SK-N-SH treated with all-trans-retinoic acid at 6 μM for 48 hours (cell line): ENCODE measurements around the gene EEF1AKMT4.

Experiments
- ATAC-seq: fragments of 200-7000 bp; cut with Tn5 transposase; 3 replicates; pipeline ENCODE4 v1.9.1; 2020; ENCODE audit warnings: mild to moderate bottlenecking, moderate library complexity
- ARNTL ChIP-seq: fragments of 450-650 bp; formaldehyde crosslinking; IDR thresholded peaks from 2 replicates; pipeline ENCODE4 v1.5.0; 2020; ENCODE audit warnings: low read depth, mild to moderate bottlenecking, moderate library complexity, borderline replicate concordance
- BACH2 ChIP-seq: fragments of 250-450 bp; sonication (Bioruptor Pico); IDR thresholded peaks from 2 replicates; pipeline ENCODE4 v1.9.0; 2021; ENCODE audit warnings: mild to moderate bottlenecking, borderline replicate concordance
- CSDC2 ChIP-seq: fragments of 250-450 bp; sonication (Bioruptor Pico); IDR thresholded peaks from 2 replicates; pipeline ENCODE4 v1.5.0; 2020; ENCODE audit warnings: mild to moderate bottlenecking, moderate library complexity
- CSRNP3 ChIP-seq: fragments of 250-450 bp; sonication (Bioruptor Pico); IDR thresholded peaks from 2 replicates; pipeline ENCODE4 v1.5.1; 2021; ENCODE audit warnings: mild to moderate bottlenecking, moderate library complexity
- ESRRG ChIP-seq: fragments of 250-450 bp; sonication (Bioruptor Pico); IDR thresholded peaks from 2 replicates; pipeline ENCODE4 v1.6.1; 2021; ENCODE audit warnings: mild to moderate bottlenecking
- GLIS3 ChIP-seq: fragments of 250-450 bp; sonication (Bioruptor Pico); IDR thresholded peaks from 2 replicates; pipeline ENCODE4 v1.5.0; 2020; ENCODE audit warnings: mild to moderate bottlenecking, moderate library complexity
- ISL1 ChIP-seq: fragments of 250-450 bp; sonication (Bioruptor Pico); IDR thresholded peaks from 2 replicates; pipeline ENCODE4 v2.1.2; 2022; ENCODE audit warnings: mild to moderate bottlenecking, moderate library complexity
- OSR1 ChIP-seq: fragments of 250-450 bp; sonication (Bioruptor Pico); IDR thresholded peaks from 2 replicates; pipeline ENCODE4 v1.8.0; 2022; ENCODE audit warnings: moderate library complexity, mild to moderate bottlenecking, inconsistent platforms
- PATZ1 ChIP-seq: fragments of 250-450 bp; sonication (Bioruptor Pico); IDR thresholded peaks from 2 replicates; pipeline ENCODE4 v1.8.0; 2020; ENCODE audit warnings: mild to moderate bottlenecking, moderate library complexity, borderline replicate concordance
- POU6F1 ChIP-seq: fragments of 250-450 bp; sonication (Bioruptor Pico); IDR thresholded peaks from 2 replicates; pipeline ENCODE4 v1.8.0; 2021; ENCODE audit warnings: low read depth, mild to moderate bottlenecking, moderate library complexity, borderline replicate concordance
- RARB ChIP-seq: fragments of 250-450 bp; sonication (Bioruptor Pico); IDR thresholded peaks from 2 replicates; pipeline ENCODE4 v1.8.0; 2021; ENCODE audit warnings: mild to moderate bottlenecking, moderate library complexity
- SNAI2 ChIP-seq: fragments of 250-450 bp; sonication (Bioruptor Pico); IDR thresholded peaks from 2 replicates; pipeline ENCODE4 v1.5.0; 2020; ENCODE audit warnings: mild to moderate bottlenecking, moderate library complexity
- TCF4 ChIP-seq: fragments of 250-450 bp; sonication (Bioruptor Pico); IDR thresholded peaks from 2 replicates; pipeline ENCODE4 v1.8.0; 2021; ENCODE audit warnings: mild to moderate bottlenecking, moderate library complexity, borderline replicate concordance
- TOX ChIP-seq: fragments of 250-450 bp; sonication (Bioruptor Pico); IDR thresholded peaks from 2 replicates; pipeline ENCODE4 v1.8.0; 2021; ENCODE audit warnings: mild to moderate bottlenecking, moderate library complexity, borderline replicate concordance
- TSHZ2 ChIP-seq: fragments of 250-450 bp; sonication (Bioruptor Pico); IDR thresholded peaks from 2 replicates; pipeline ENCODE4 v1.5.0; 2020; ENCODE audit warnings: mild to moderate bottlenecking, moderate library complexity
- ZC3H10 ChIP-seq: fragments of 250-450 bp; sonication (Bioruptor Pico); IDR thresholded peaks from 2 replicates; pipeline ENCODE4 v1.5.1; 2021; ENCODE audit warnings: mild to moderate bottlenecking, moderate library complexity
- ZFP3 ChIP-seq: fragments of 250-450 bp; sonication (Bioruptor Pico); IDR thresholded peaks from 2 replicates; pipeline ENCODE4 v1.5.0; 2020; ENCODE audit warnings: mild to moderate bottlenecking, moderate library complexity
- ZFP30 ChIP-seq: fragments of 450-650 bp; formaldehyde crosslinking; IDR thresholded peaks from 2 replicates; pipeline ENCODE4 v1.5.0; 2022; ENCODE audit warnings: mild to moderate bottlenecking, moderate library complexity
- ZNF565 ChIP-seq: fragments of 450-650 bp; formaldehyde crosslinking; conservative IDR thresholded peaks from 2 replicates; pipeline ENCODE4 v1.5.0; 2020; ENCODE audit warnings: low read depth, mild to moderate bottlenecking, moderate library complexity
- ZNF70 ChIP-seq: fragments of 450-650 bp; formaldehyde crosslinking; IDR thresholded peaks from 2 replicates; pipeline ENCODE4 v1.5.0; 2020; ENCODE audit warnings: mild to moderate bottlenecking, moderate library complexity
- ZNF8 ChIP-seq: fragments of 450-650 bp; formaldehyde crosslinking; IDR thresholded peaks from 2 replicates; pipeline ENCODE4 v1.5.0; 2020; ENCODE audit warnings: mild to moderate bottlenecking, moderate library complexity
- TF ChIP-seq, protein P1 (sequence below): fragments of 250-450 bp; sonication (Bioruptor Pico); IDR thresholded peaks from 2 replicates; pipeline ENCODE4 v1.5.1; 2020; ENCODE audit warnings: low read depth, mild to moderate bottlenecking, moderate library complexity

The EEF1AKMT4 gene

GRCh38 chr3:184236636-184237035 lies 12.8 kb upstream of the EEF1AKMT4 start:
- no peak for ATAC-seq
- no peak for TF ChIP-seq RARB (CRISPR knock-in tag)
- no peak for TF ChIP-seq ZFP30 (CRISPR knock-in tag)
- TF ChIP-seq ZFP3 (CRISPR knock-in tag), result no peak
- no peak for TF ChIP-seq BACH2 (CRISPR knock-in tag)
- TF ChIP-seq PATZ1 (CRISPR knock-in tag), result no peak
- no peak for TF ChIP-seq ESRRG
- no peak for TF ChIP-seq OSR1
- TF ChIP-seq ZNF70, result no peak
- TF ChIP-seq ISL1, result no peak
- TF ChIP-seq ZNF565, result no peak
- TF ChIP-seq TSHZ2 (CRISPR knock-in tag), result no peak
- no peak for TF ChIP-seq ZNF8 (CRISPR knock-in tag)
- no peak for TF ChIP-seq CSDC2 (CRISPR knock-in tag)
- no peak for TF ChIP-seq CSRNP3 (CRISPR knock-in tag)
- TF ChIP-seq ARNTL, result no peak
- TF ChIP-seq SNAI2, result no peak

- no peak for TF ChIP-seq ISL1
- no peak for TF ChIP-seq TSHZ2 (CRISPR knock-in tag)
- TF ChIP-seq ZC3H10 (CRISPR knock-in tag), result no peak
- TF ChIP-seq TCF4 (CRISPR knock-in tag), result no peak
- no peak for TF ChIP-seq ARNTL
- TF ChIP-seq BACH2 (CRISPR knock-in tag), result no peak
- ATAC-seq, result no peak
These were observed 12.3 kb upstream of the EEF1AKMT4 start for GRCh38 chr3:184237211-184237610.

- ATAC-seq, result no peak
- no peak for TF ChIP-seq ZNF70
- TF ChIP-seq ZFP3 (CRISPR knock-in tag), result no peak
These were observed 11.7 kb upstream of the EEF1AKMT4 start for GRCh38 chr3:184237807-184238206.

- no peak for ATAC-seq
- TF ChIP-seq ZNF70 (no peak), ZFP3 (CRISPR knock-in tag) (no peak), ZC3H10 (CRISPR knock-in tag) (no peak), ZFP30 (CRISPR knock-in tag) (no peak), TOX (CRISPR knock-in tag) (no peak), ISL1 (no peak), SNAI2 (no peak), TSHZ2 (CRISPR knock-in tag) (no peak), RARB (CRISPR knock-in tag) (no peak), POU6F1 (CRISPR knock-in tag) (no peak), GLIS3 (CRISPR knock-in tag) (no peak)
- TF ChIP-seq, protein P1, sequence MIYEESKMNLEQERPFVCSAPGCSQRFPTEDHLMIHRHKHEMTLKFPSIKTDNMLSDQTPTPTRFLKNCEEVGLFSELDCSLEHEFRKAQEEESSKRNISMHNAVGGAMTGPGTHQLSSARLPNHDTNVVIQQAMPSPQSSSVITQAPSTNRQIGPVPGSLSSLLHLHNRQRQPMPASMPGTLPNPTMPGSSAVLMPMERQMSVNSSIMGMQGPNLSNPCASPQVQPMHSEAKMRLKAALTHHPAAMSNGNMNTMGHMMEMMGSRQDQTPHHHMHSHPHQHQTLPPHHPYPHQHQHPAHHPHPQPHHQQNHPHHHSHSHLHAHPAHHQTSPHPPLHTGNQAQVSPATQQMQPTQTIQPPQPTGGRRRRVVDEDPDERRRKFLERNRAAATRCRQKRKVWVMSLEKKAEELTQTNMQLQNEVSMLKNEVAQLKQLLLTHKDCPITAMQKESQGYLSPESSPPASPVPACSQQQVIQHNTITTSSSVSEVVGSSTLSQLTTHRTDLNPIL (CRISPR knock-in tag), result no peak
These were observed 11.1 kb upstream of the EEF1AKMT4 start for GRCh38 chr3:184238246-184238818.
